Muscle layer of colon (tissue), 2 donors: Measurements from ENCODE around the gene RAPGEF4.
A peak's percentile ranks its signal among the peaks of the same experiment; 100 is the strongest.

Experiments used
- H3K27ac ChIP-seq: one replicate; pipeline ENCODE4 v1.7.0; 2013; ENCODE audit warnings: low read depth, mild to moderate bottlenecking, low read length, moderate library complexity
- H3K27me3 ChIP-seq, 2 donors: one replicate each; pipeline ENCODE4 v1.7.0; 2013; ENCODE audit warnings: low read length in 2 of 2, mild to moderate bottlenecking in 2 of 2; ENCODE audit not compliant: insufficient read depth in 2 of 2, control insufficient read depth in 1 of 2
- H3K36me3 ChIP-seq: one replicate; pipeline ENCODE4 v1.7.0; 2013; ENCODE audit warnings: mild to moderate bottlenecking, low read length; ENCODE audit not compliant: insufficient read depth
- H3K4me1 ChIP-seq: one replicate; pipeline ENCODE4 v1.7.0; 2013; ENCODE audit warnings: mild to moderate bottlenecking, low read length; ENCODE audit not compliant: insufficient read depth
- H3K4me3 ChIP-seq, 2 donors: one replicate each; pipeline ENCODE4 v1.7.0; 2013; ENCODE audit warnings: low read length in 2 of 2, low read depth in 1 of 2, mild to moderate bottlenecking in 1 of 2, moderate library complexity in 1 of 2
- H3K9ac ChIP-seq: one replicate; pipeline ENCODE4 v1.7.0; 2013; ENCODE audit warnings: low read length
- H3K9me3 ChIP-seq: one replicate; pipeline ENCODE4 v1.7.0; 2013; ENCODE audit warnings: mild to moderate bottlenecking, low read length
- donor health status: abdominal sarcoma.
- donor health status: Adenocarcinoma of cecum.

Gene RAPGEF4

GRCh38 chr2:173075056-173075780 lies 339.6 kb downstream of the RAPGEF4 start:
- peak overlapping the region; percentile 98 for H3K9ac ChIP-seq
- peak overlapping the region; percentile 84 to 86 for H3K4me3 ChIP-seq
- H3K27me3 ChIP-seq = no peaks in the 10 kb centered on the region
- H3K36me3 ChIP-seq = no peaks in the 10 kb centered on the region
- H3K4me1 ChIP-seq = peaks cover 25% of the 10 kb centered on the region
- H3K27ac ChIP-seq = peak overlapping the region; percentile 84
- no peaks in the 10 kb centered on the region for H3K9me3 ChIP-seq

- Histone ChIP-seq H3K36me3 (no peaks in the 10 kb centered on the region), H3K27ac (peak within 1 kb of the TSS; percentile 84), H3K9me3 (no peaks in the 10 kb centered on the region), H3K4me3 (peak within 1 kb of the TSS; percentile 84 to 86), H3K9ac (peak within 1 kb of the TSS; percentile 98), H3K27me3 (no peaks in the 10 kb centered on the region), H3K4me1 (peaks cover 28% of the 10 kb centered on the region)
Measured at GRCh38 chr2:173075781-173076580, 340.3 kb downstream of the RAPGEF4 start, which contains the start of gene MAP3K20. TSS of gene MAP3K20 (plus strand) at chr2:173075846. CDS start at chr2:173091032, 15,186 bp downstream.

- H3K27me3 ChIP-seq = no peaks in the 10 kb centered on the region
- H3K9me3 ChIP-seq = no peaks in the 10 kb centered on the region
- peak overlapping the region; percentile 84 for H3K27ac ChIP-seq
- H3K4me1 ChIP-seq = peaks cover 28% of the 10 kb centered on the region
- H3K4me3 ChIP-seq = peak overlapping the region; percentile 84 to 86
- H3K9ac ChIP-seq = peak overlapping the region; percentile 98
- H3K36me3 ChIP-seq = no peaks in the 10 kb centered on the region
Measured at GRCh38 chr2:173076581-173077345, 341.1 kb downstream of the RAPGEF4 start.

- Histone ChIP-seq H3K4me1 (peaks cover 34% of the 10 kb centered on the region), H3K9ac (peak overlapping the region; percentile 98), H3K36me3 (no peaks in the 10 kb centered on the region), H3K9me3 (no peaks in the 10 kb centered on the region), H3K4me3 (peak overlapping the region; percentile 84 to 86), H3K27me3 (no peaks in the 10 kb centered on the region), H3K27ac (peak overlapping the region; percentile 84)
Measured at GRCh38 chr2:173077506-173078177, 342.0 kb downstream of the RAPGEF4 start.

- Histone ChIP-seq H3K27me3 (no peaks in the 10 kb centered on the region), H3K36me3 (no peaks in the 10 kb centered on the region), H3K27ac (peak overlapping the region; percentile 84), H3K4me3 (no peak overlapping the region), H3K9ac (peak overlapping the region; percentile 54), H3K4me1 (peaks cover 44% of the 10 kb centered on the region), H3K9me3 (no peaks in the 10 kb centered on the region)
Measured at GRCh38 chr2:173079141-173079540, 343.5 kb downstream of the RAPGEF4 start.

- H3K27me3 ChIP-seq = no peaks in the 10 kb centered on the region
- no peak overlapping the region for H3K4me3 ChIP-seq
- H3K36me3 ChIP-seq = no peaks in the 10 kb centered on the region
- H3K4me1 ChIP-seq = peaks cover 45% of the 10 kb centered on the region
- no peak overlapping the region for H3K9ac ChIP-seq
- no peaks in the 10 kb centered on the region for H3K9me3 ChIP-seq
- H3K27ac ChIP-seq = no peak overlapping the region
Measured at GRCh38 chr2:173079973-173080860, 344.6 kb downstream of the RAPGEF4 start.

GRCh38 chr2:173086518-173087213 lies 351.0 kb downstream of the RAPGEF4 start:
- H3K27me3 ChIP-seq = no peaks in the 10 kb centered on the region
- H3K4me1 ChIP-seq = peaks cover 55% of the 10 kb centered on the region
- peak overlapping the region; percentile 13 for H3K9ac ChIP-seq
- peaks cover 2% of the 10 kb centered on the region for H3K36me3 ChIP-seq
- H3K27ac ChIP-seq = peak overlapping the region; percentile 76
- H3K9me3 ChIP-seq = no peaks in the 10 kb centered on the region
- no peak overlapping the region for H3K4me3 ChIP-seq

GRCh38 chr2:173087214-173087581 lies 351.6 kb downstream of the RAPGEF4 start:
- Histone ChIP-seq H3K4me3 (no peak overlapping the region), H3K9me3 (no peaks in the 10 kb centered on the region), H3K9ac (peak overlapping the region; percentile 13), H3K36me3 (peaks cover 7% of the 10 kb centered on the region), H3K27me3 (no peaks in the 10 kb centered on the region), H3K27ac (peak overlapping the region; percentile 76), H3K4me1 (peaks cover 59% of the 10 kb centered on the region)

GRCh38 chr2:173087793-173088496 lies 352.3 kb downstream of the RAPGEF4 start:
- Histone ChIP-seq H3K4me3 (no peak overlapping the region), H3K27me3 (no peaks in the 10 kb centered on the region), H3K27ac (peak overlapping the region; percentile 76), H3K4me1 (peaks cover 58% of the 10 kb centered on the region), H3K36me3 (peaks cover 7% of the 10 kb centered on the region), H3K9ac (no peak overlapping the region), H3K9me3 (no peaks in the 10 kb centered on the region)
